GM19193 (cell line): ENCODE results near the gene GJB4.

Experiments
- POLR2A ChIP-seq: IDR thresholded peaks from 4 replicates; pipeline ENCODE4 v1.6.1; 2011; ENCODE audit not compliant: insufficient read depth, insufficient read length; ENCODE audit errors: extremely low read depth

Gene GJB4

GRCh38 chr1:34742667-34743270, 16.8 kb upstream of the GJB4 start:
- no peak for TF ChIP-seq POLR2A

GRCh38 chr1:34743775-34744174, 15.8 kb upstream of the GJB4 start:
- TF ChIP-seq POLR2A = no peak

GRCh38 chr1:34744851-34745250, 14.7 kb upstream of the GJB4 start:
- TF ChIP-seq POLR2A = no peak

GRCh38 chr1:34745666-34746065, 13.9 kb upstream of the GJB4 start:
- TF ChIP-seq POLR2A = no peak

- TF ChIP-seq POLR2A = no peak
These were observed 13.4 kb upstream of the GJB4 start for GRCh38 chr1:34746101-34746500.

- TF ChIP-seq POLR2A = no peak
These were observed 12.5 kb upstream of the GJB4 start for GRCh38 chr1:34746785-34747637.

GRCh38 chr1:34747638-34747941, 11.9 kb upstream of the GJB4 start:
- TF ChIP-seq POLR2A = no peak

- no peak for TF ChIP-seq POLR2A
These were observed 9.5 kb upstream of the GJB4 start for GRCh38 chr1:34749992-34750391.

- no peak for TF ChIP-seq POLR2A
These were observed 8.9 kb upstream of the GJB4 start for GRCh38 chr1:34750610-34751009.

- TF ChIP-seq POLR2A = no peak
These were observed 6.4 kb upstream of the GJB4 start for GRCh38 chr1:34753163-34753562.

- no peak for TF ChIP-seq POLR2A
These were observed 4.4 kb upstream of the GJB4 start, which contains the start of gene GJB5 for GRCh38 chr1:34754964-34755637. GJB5 (plus strand) TSS chr1:34755047; CDS start chr1:34757331, 2,284 bp downstream.

- no peak for TF ChIP-seq POLR2A
These were observed 3.6 kb upstream of the GJB4 start for GRCh38 chr1:34755961-34756360.

- TF ChIP-seq POLR2A = no peak
These were observed 2.2 kb upstream of the GJB4 start for GRCh38 chr1:34757386-34757785.

GRCh38 chr1:34758751-34759150, 789 bp upstream of the GJB4 start:
- TF ChIP-seq POLR2A = no peak

GRCh38 chr1:34761176-34761761, 1.7 kb downstream of the GJB4 start:
- no peak for TF ChIP-seq POLR2A
